Measurements from ENCODE around the gene RAG1.
"Not testable (repeated sequence)": the region's sequence is repeated elsewhere in the genome, so short reads cannot be mapped to it uniquely, and the experiment has no call there.

RAG1 gene

GRCh38 chr11:36567694-36568093, at the start of gene RAG1:
Gene RAG1, plus strand, starts transcription at chr11:36568007. Its CDS starts 5,298 bp downstream, at chr11:36573305.
- DNase-seq (ENCODE audit: low read depth), result no peak

GRCh38 chr11:36530840-36531239, 37.0 kb upstream of the RAG1 start:
- DNase-seq (ENCODE audit: low read depth), result no peak

DNA sequence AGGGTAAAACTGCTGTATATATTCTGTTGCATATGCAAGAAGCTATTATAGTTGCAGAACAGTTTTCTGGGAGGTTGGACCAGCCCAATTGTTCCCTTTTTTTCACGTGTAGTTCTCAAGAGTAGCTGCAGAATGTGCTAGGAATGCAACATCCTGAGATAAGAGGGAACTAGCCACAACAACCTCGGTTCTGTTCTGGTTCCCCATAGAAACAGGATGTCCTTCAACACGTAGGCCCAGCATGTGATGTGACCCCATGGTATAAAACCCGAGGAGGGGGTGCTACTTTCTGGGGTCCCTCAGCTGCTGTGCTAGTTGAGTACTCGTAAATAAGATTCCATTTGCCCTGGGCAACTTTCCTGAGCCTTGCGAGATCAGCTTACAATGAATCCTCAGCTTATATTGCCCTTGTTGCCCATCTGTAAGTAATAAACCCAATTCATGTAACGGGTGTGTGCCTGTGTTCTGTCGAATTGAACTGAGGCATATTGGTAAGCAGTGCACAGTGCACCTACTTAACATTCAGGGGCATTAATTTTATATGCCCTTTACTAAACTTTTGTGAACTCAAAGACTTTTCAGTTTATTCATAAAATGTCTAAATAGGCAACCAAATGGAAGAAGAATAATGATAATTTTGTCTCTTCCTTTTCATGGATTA, 34.7 kb upstream of the RAG1 start:
- DNase-seq (ENCODE audit: low read depth), result no peak

GRCh38 chr11:36534276-36534840, 33.4 kb upstream of the RAG1 start:
- DNase-seq (ENCODE audit: low read depth), result no peak

GRCh38 chr11:36540998-36541397, 26.8 kb upstream of the RAG1 start:
- no peak for DNase-seq (ENCODE audit: low read depth)

DNA sequence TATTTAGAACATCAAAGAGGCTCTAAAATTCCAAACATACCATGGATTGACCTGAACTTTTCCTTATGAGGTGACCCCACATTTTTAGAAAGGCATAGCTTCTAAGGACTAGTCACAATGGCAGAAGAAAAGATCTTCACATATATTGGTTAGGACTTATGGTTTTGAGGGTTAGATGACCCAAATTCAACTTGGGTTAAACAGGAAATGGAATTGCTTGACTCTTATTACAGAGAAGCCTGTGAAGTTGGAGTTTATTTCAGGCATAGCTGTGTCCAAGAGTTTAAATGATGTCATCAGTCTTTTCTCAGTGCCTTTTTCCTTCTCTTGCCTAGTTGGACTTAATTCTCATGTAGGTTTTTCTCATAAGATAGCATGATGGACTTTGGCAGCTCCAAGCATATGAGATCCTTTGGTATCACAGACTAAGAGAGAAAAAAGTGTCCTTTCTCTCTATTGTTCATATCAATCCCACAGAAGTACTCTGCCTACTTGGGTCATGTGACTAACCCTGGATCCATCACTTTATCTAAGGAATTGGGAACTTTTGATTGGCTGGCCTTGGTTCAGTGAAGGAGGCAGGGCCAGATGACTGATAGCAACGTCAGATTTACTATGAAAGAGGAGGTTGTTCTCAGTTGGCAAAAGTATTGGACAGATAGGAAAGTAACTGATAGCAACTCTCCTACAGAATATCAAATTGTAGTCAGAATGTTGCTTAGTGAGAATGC, 17.3 kb upstream of the RAG1 start:
- no peak for DNase-seq (ENCODE audit: low read depth)

- DNase-seq (ENCODE audit: low read depth), result not testable (repeated sequence)
Observed at GRCh38 chr11:36557390-36557789, 10.4 kb upstream of the RAG1 start.

DNA sequence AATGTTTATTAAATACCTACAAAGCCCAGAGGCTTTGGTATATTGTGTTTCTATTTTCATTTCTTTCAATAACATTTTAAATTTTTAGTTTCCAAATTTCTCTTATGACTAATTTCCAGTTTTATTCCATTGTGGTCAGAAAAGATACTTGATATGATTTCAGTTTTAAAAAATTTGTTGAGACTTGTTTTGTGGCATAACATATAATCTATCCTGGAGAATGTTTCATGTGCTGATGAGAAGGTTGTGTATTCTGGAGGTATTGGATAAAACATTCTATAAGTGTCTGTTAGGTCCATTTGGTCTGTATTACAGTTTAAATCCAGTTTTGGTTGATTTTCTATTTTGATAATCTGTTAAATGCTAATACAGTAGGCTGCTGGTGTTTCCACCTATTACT, 9.8 kb upstream of the RAG1 start:
- DNase-seq (ENCODE audit: low read depth), result no peak

- no peak for DNase-seq (ENCODE audit: low read depth)
Observed at GRCh38 chr11:36558571-36559413, 9.0 kb upstream of the RAG1 start.

- DNase-seq (ENCODE audit: low read depth), result no peak
Observed at GRCh38 chr11:36564376-36565030, 3.3 kb upstream of the RAG1 start.

- no peak for DNase-seq (ENCODE audit: low read depth)
Observed at GRCh38 chr11:36565031-36565610, 2.7 kb upstream of the RAG1 start.

- DNase-seq (ENCODE audit: low read depth), result no peak
Observed at GRCh38 chr11:36566407-36567053, 1.3 kb upstream of the RAG1 start.

- DNase-seq (ENCODE audit: low read depth), result no peak
Observed at GRCh38 chr11:36569095-36569494, 1.3 kb downstream of the RAG1 start.

GRCh38 chr11:36574486-36574885, 6.7 kb downstream of the RAG1 start:
- no peak for DNase-seq (ENCODE audit: low read depth)

- no peak for DNase-seq (ENCODE audit: low read depth)
Observed at GRCh38 chr11:36577373-36577772, 9.6 kb downstream of the RAG1 start.

- DNase-seq (ENCODE audit: low read depth), result no peak
Observed at GRCh38 chr11:36577859-36578258, 10.1 kb downstream of the RAG1 start.

GRCh38 chr11:36578458-36578857, 10.7 kb downstream of the RAG1 start:
- DNase-seq (ENCODE audit: low read depth), result no peak

DNA sequence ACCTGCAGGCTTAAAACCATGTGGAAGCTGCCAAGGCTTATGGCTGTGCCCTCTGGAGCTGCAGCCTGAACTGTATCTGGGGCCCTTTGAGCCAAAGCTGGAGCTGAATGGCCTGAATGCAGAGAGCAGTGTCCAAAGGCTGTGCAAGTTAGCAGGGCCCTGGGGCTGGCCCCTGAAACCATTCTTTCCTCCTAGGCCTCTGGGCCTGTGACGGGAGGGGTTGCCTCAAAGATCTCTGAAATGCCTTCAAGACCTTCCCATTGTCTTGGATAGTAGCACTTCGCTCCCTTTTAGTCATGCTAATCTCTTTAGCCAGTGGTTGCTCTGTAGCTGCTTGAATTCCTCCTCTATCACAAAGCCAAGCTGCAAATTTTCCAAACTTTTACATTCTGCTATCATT, 13.7 kb downstream of the RAG1 start:
- DNase-seq (ENCODE audit: low read depth), result no peak

DNA sequence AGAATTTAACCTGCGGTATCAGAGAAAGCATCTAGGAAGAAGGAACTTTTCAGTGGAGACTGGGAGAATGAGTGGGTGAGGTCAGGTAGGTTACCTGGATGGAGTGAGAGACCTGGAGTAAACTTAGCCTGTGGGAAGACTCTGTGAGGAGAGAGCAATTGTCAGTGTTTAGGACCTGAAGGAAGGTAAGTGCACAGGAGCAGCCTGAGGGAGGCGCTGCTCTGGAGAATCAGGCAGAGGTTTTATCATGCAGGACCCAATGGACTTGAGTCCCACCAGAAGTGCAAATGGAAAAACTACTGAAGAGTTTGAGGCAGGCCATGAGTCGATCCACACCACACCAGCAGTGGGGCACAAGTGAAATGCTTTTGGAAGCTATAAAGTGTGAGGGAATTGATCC, 15.9 kb downstream of the RAG1 start:
- DNase-seq (ENCODE audit: low read depth), result no peak

DNA sequence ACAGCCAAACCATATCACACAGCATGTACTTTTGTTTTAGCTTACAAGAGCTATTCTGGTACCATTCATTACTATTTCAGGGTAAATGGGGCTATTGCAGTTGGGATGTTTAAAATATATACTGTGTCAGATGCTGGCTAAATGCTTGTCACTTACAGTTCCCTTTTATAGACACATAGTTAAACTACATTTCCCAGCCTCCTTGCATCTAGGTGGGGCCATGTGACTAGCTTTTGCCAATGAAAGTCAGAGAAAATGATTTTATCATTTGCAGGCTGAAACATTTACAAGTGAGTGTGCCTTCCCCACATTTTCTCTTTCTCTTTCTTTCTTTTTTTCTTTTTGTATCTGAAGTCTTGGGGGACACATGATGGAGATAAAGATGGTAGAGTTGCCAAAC, 18.7 kb downstream of the RAG1 start:
- DNase-seq (ENCODE audit: low read depth), result no peak

- no peak for DNase-seq (ENCODE audit: low read depth)
Observed at GRCh38 chr11:36588099-36588498, 20.3 kb downstream of the RAG1 start.
